Neuronal stem cell (in vitro differentiated cells): Measurements from ENCODE around the gene FAT3.

Source experiments
- DNase-seq: peaks from one replicate; pipeline ENCODE4 v3.0.0-alpha.2; 2013; ENCODE audit warnings: low spot score
- H2AFZ ChIP-seq: one replicate; pipeline ENCODE4 v1.6.1; 2013; ENCODE audit warnings: mild to moderate bottlenecking, low read length, inconsistent platforms
- H2AK5ac ChIP-seq: 2 replicates; pipeline ENCODE4 v1.6.1; 2013; ENCODE audit warnings: low read depth, mild to moderate bottlenecking, inconsistent platforms, low read length, moderate library complexity, mixed read lengths
- H2BK120ac ChIP-seq: 2 replicates; pipeline ENCODE4 v1.6.1; 2013; ENCODE audit warnings: low read depth, mild to moderate bottlenecking, inconsistent platforms, low read length, moderate library complexity, mixed read lengths
- H2BK12ac ChIP-seq: one replicate; pipeline ENCODE4 v1.6.1; 2013; ENCODE audit warnings: low read length, inconsistent platforms
- H2BK15ac ChIP-seq: 2 replicates; pipeline ENCODE4 v1.6.1; 2013; ENCODE audit warnings: mild to moderate bottlenecking, low read length, inconsistent platforms, mixed read lengths
- H2BK5ac ChIP-seq: one replicate; pipeline ENCODE4 v1.6.1; 2013; ENCODE audit warnings: inconsistent platforms, mild to moderate bottlenecking, low read length, moderate library complexity
- H3K14ac ChIP-seq: one replicate; pipeline ENCODE4 v1.6.1; 2013; ENCODE audit warnings: low read length, inconsistent platforms
- H3K18ac ChIP-seq: 2 replicates; pipeline ENCODE4 v1.6.1; 2013; ENCODE audit warnings: low read length, inconsistent platforms
- H3K23ac ChIP-seq: 2 replicates; pipeline ENCODE4 v1.6.1; 2013; ENCODE audit warnings: low read depth, mild to moderate bottlenecking, mixed read lengths, low read length, inconsistent platforms; ENCODE audit not compliant: poor library complexity
- H3K27ac ChIP-seq: replicated peaks from 3 replicates; pipeline ENCODE4 v1.5.1; 2013; ENCODE audit warnings: low read length, inconsistent platforms
- H3K27me3 ChIP-seq, 3 experiments: 2 replicates each; pipeline ENCODE4 v1.6.1; 2013; ENCODE audit warnings: low read length in 3 of 3, mild to moderate bottlenecking in 2 of 3, inconsistent platforms in 1 of 3, low read depth in 1 of 3, mixed read lengths in 1 of 3, moderate library complexity in 1 of 3; ENCODE audit not compliant: control insufficient read depth in 3 of 3, insufficient read depth in 3 of 3
- H3K36me3 ChIP-seq, 2 donors: replicated peaks in 1 of 2; 2 replicates each; pipeline ENCODE4 v1.6.1; 2013; ENCODE audit warnings: low read length in 2 of 2; ENCODE audit not compliant: control insufficient read depth in 2 of 2, insufficient read depth in 2 of 2
- H3K4ac ChIP-seq: 2 replicates; pipeline ENCODE4 v1.6.1; 2013; ENCODE audit warnings: inconsistent platforms, mild to moderate bottlenecking, low read length, moderate library complexity
- H3K4me1 ChIP-seq, 2 donors: 1 replicate in 1 of 2; 2 replicates in 1 of 2; pipeline ENCODE4 v1.6.1; 2013; ENCODE audit warnings: low read length in 2 of 2, low read depth in 1 of 2; ENCODE audit not compliant: control insufficient read depth in 2 of 2, insufficient read depth in 1 of 2
- H3K4me2 ChIP-seq: one replicate; pipeline ENCODE4 v1.6.1; 2013; ENCODE audit warnings: mild to moderate bottlenecking, low read length, inconsistent platforms; ENCODE audit not compliant: insufficient read depth, poor library complexity, severe bottlenecking
- H3K4me3 ChIP-seq, 2 donors: 2 replicates each; pipeline ENCODE4 v1.5.1; 2013; ENCODE audit warnings: low read length in 2 of 2, mild to moderate bottlenecking in 2 of 2, inconsistent platforms in 1 of 2, moderate library complexity in 1 of 2
- H3K79me1 ChIP-seq: one replicate; pipeline ENCODE4 v1.6.1; 2013; ENCODE audit warnings: low read depth, mild to moderate bottlenecking, inconsistent platforms, low read length, moderate library complexity
- H3K9ac ChIP-seq: one replicate; pipeline ENCODE4 v1.6.1; 2013; ENCODE audit warnings: mild to moderate bottlenecking, low read depth, low read length, inconsistent platforms; ENCODE audit not compliant: poor library complexity
- H3K9me3 ChIP-seq, 2 donors: replicated peaks in 1 of 2; 2 replicates each; pipeline versions ENCODE3 to v1.6.1; 2013; ENCODE audit warnings: low read length in 2 of 2, mild to moderate bottlenecking in 2 of 2, inconsistent platforms in 1 of 2, low read depth in 1 of 2, mixed read lengths in 1 of 2, moderate library complexity in 1 of 2; ENCODE audit not compliant: control insufficient read depth in 2 of 2, insufficient read depth in 1 of 2
- H4K8ac ChIP-seq: one replicate; pipeline ENCODE4 v1.6.1; 2013; ENCODE audit warnings: low read depth, mild to moderate bottlenecking, inconsistent platforms, low read length, moderate library complexity
- H4K91ac ChIP-seq: one replicate; pipeline ENCODE4 v1.6.1; 2013; ENCODE audit warnings: low read length, low read depth, mild to moderate bottlenecking, inconsistent platforms; ENCODE audit not compliant: poor library complexity
- WGBS, 2 donors: extraction: QIAGEN DNeasy Blood & Tissue Kit; methylation state at CpG; one replicate each; pipeline ENCODE4 v1.1.7; 2013; ENCODE audit warnings: missing lambda C conversion rate in 2 of 2, mixed read lengths in 1 of 2; ENCODE audit not compliant: insufficient read length in 2 of 2, insufficient replicate concordance in 1 of 2; ENCODE audit errors: extremely low coverage in 2 of 2; 5-methylcytosine and 5-hydroxymethylcytosine counted together

FAT3 gene

DNA sequence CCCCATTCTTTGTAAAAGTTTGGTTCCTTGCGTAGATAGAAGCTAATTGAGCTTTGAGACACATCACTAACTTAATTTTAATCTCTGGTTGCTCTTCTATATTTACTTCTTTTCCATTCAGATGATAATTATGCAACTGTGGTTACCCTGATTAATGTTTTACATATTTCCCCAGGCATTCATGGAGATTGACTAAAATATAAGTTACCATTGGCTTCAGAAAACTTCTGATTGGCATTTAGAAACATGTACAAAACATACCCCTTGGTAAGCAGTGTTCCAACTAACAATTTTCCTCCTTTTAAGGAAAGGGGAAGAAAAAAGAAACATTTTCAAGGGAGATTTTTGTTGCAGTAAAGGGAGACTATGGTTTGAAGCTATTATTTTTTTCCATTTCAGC is 43.9 kb downstream of the FAT3 start:
- DNase-seq, result no peak
- Histone ChIP-seq H3K27ac (no peak overlapping the region), H3K14ac (no peak overlapping the region), H2BK12ac (no peak overlapping the region), H3K36me3 (peaks cover 0 to 28% of the 10 kb centered on the region in 2 donors), H3K23ac (no peak overlapping the region), H3K79me1 (peaks cover 4% of the 10 kb centered on the region), H2BK120ac (no peak overlapping the region), H2AK5ac (no peak overlapping the region), H3K4me2 (no peak overlapping the region), H3K4me1 (peaks cover 5% of the 10 kb centered on the region in 2 donors), H3K27me3 (no peaks in the 10 kb centered on the region), H3K18ac (no peak overlapping the region), H2BK15ac (no peak overlapping the region), H3K9ac (no peak overlapping the region), H3K9me3 (peaks cover 0 to 2% of the 10 kb centered on the region in 2 donors), H2AFZ (no peak overlapping the region), H2BK5ac (no peak overlapping the region), H3K4ac (no peak overlapping the region), H4K8ac (no peak overlapping the region), H3K4me3 (no peak overlapping the region), H4K91ac (no peak overlapping the region)
- WGBS, 2 donors, result no CpG with 5 or more reads among the region's 1 CpG

DNA sequence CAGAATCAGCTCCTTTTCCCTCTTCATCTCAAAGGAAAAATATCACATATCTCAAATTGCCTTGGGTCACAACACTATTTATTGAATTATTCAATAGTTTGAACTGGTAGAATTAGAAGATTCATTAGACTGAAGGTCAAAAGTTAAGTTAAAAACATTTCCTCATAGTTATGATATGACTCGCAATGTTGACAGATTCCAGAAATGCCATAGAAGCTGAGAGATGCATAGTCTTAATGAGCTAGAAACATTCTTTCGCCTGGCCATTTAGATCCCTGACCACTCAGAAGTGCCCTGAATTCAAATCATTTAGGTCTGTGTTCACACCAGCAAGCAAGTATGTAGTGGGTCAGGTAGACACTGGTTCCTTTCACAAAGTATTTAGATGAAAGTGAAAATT is 44.4 kb downstream of the FAT3 start:
- Histone ChIP-seq H3K27ac (no peak overlapping the region), H2AFZ (no peak overlapping the region), H2BK5ac (no peak overlapping the region), H3K79me1 (peaks cover 4% of the 10 kb centered on the region), H3K4me2 (no peak overlapping the region), H2BK12ac (no peak overlapping the region), H4K91ac (no peak overlapping the region), H3K14ac (no peak overlapping the region), H3K4ac (no peak overlapping the region), H3K27me3 (no peaks in the 10 kb centered on the region), H3K18ac (no peak overlapping the region), H4K8ac (no peak overlapping the region), H3K36me3 (peaks cover 0 to 24% of the 10 kb centered on the region in 2 donors), H3K9me3 (peaks cover 0 to 2% of the 10 kb centered on the region in 2 donors), H3K4me3 (no peak overlapping the region), H2BK120ac (no peak overlapping the region), H3K23ac (no peak overlapping the region), H3K4me1 (peaks cover 5% of the 10 kb centered on the region in 2 donors), H2AK5ac (no peak overlapping the region), H2BK15ac (no peak overlapping the region), H3K9ac (no peak overlapping the region)
- DNase-seq, result peak; percentile 39
- WGBS, 2 donors, result no CpG with 5 or more reads among the region's 2 CpGs

DNA sequence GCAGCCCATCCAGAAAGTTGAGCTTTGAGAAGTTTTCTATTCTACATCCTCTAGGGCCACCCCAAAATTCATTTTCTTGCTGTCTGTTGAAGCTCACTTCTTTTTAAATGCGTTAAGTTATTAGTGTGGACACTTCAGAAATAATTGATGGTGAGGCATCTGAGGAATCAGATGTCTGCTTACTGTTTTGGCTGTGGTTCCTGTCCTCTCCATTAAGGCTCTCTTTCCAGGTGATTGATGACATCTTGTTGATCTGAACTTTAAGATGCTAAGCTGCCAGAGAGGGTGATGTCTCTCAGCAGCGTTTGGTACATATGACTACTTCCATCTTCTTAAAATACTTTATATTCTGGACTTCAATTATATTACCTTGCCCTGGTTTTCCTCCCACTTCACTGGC is 45.2 kb downstream of the FAT3 start:
- Histone ChIP-seq H2AK5ac (no peak overlapping the region), H4K91ac (no peak overlapping the region), H3K4me1 (peaks cover 5% of the 10 kb centered on the region in 2 donors), H3K27me3 (no peaks in the 10 kb centered on the region), H3K18ac (no peak overlapping the region), H3K4ac (no peak overlapping the region), H2BK5ac (no peak overlapping the region), H3K9me3 (peaks cover 0 to 2% of the 10 kb centered on the region in 2 donors), H3K14ac (no peak overlapping the region), H3K36me3 (peaks cover 0 to 16% of the 10 kb centered on the region in 2 donors), H3K4me3 (no peak overlapping the region), H4K8ac (no peak overlapping the region), H3K23ac (no peak overlapping the region), H3K79me1 (peaks cover 4% of the 10 kb centered on the region), H3K9ac (no peak overlapping the region), H2BK15ac (no peak overlapping the region), H2AFZ (no peak overlapping the region), H3K4me2 (no peak overlapping the region), H2BK120ac (no peak overlapping the region), H2BK12ac (no peak overlapping the region), H3K27ac (no peak overlapping the region)
- WGBS, 2 donors, result no CpG with 5 or more reads among the region's 2 CpGs
- no peak for DNase-seq

DNA sequence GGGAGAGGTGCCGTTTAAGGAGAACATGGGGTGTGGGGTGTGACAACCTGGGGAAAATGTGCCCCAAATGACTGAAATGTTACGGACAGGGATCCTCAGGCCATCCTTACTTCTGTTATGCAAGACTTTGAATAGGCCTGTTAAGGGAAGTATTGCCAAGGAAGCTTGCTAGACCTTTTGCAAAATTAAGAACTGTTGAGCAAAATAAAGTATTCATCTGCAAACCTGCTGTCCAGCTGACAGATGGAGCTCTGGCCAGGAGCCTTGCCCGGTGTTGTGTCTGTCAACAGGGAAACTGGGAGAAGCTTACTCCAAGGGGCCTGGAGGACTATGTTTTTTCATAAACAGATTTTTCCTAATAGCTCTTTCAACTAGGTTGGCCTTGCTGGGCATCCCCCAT is 48.0 kb downstream of the FAT3 start:
- no peak overlapping the region for H3K23ac ChIP-seq
- H2AK5ac ChIP-seq, result no peak overlapping the region
- no peaks in the 10 kb centered on the region for H3K27me3 ChIP-seq
- H3K18ac ChIP-seq, result no peak overlapping the region
- no peak overlapping the region for H2BK120ac ChIP-seq
- no peak overlapping the region for H2AFZ ChIP-seq
- no peak overlapping the region for H3K4ac ChIP-seq
- H3K9ac ChIP-seq, result no peak overlapping the region
- H3K4me1 ChIP-seq, result peaks cover 2 to 5% of the 10 kb centered on the region in 2 donors
- WGBS, 2 donors, result no CpG with 5 or more reads among the region's 3 CpGs
- peaks cover 0 to 4% of the 10 kb centered on the region in 2 donors for H3K9me3 ChIP-seq
- peaks cover 4% of the 10 kb centered on the region for H3K79me1 ChIP-seq
- no peak overlapping the region for H4K91ac ChIP-seq
- H3K36me3 ChIP-seq, result peaks cover 0 to 19% of the 10 kb centered on the region in 2 donors
- H3K14ac ChIP-seq, result no peak overlapping the region
- H3K4me2 ChIP-seq, result no peak overlapping the region
- no peak overlapping the region for H2BK12ac ChIP-seq
- no peak overlapping the region for H3K27ac ChIP-seq
- H2BK5ac ChIP-seq, result no peak overlapping the region
- H3K4me3 ChIP-seq, result no peak overlapping the region
- DNase-seq, result no peak
- no peak overlapping the region for H2BK15ac ChIP-seq
- H4K8ac ChIP-seq, result no peak overlapping the region
